ENCODE results near the gene CRACDL. TPM values are rescaled to one million over a fixed set of nuclear protein-coding genes. Genes with fewer than 3 reads are reported as not detected.

Gene CRACDL
- total and polyA plus RNA-seq, 2 donors (not counting 1 experiment from before 2014, with no cell fraction given), result 0.25 TPM; not detected in 1

GRCh38 chr2:98946855-98947254 is 10.8 kb upstream of the CRACDL start:
- TF ChIP-seq CTCF (IDR thresholded peaks at IDR 0.05), result no peak
- no peak for TF ChIP-seq EZH2 (IDR thresholded peaks at IDR 0.05; ENCODE audit: borderline replicate concordance, insufficient read depth, low read depth, low read length, poor library complexity, severe bottlenecking)
- Histone ChIP-seq H3K9me3 (ENCODE audit: control extremely low read depth in 1 of 3, control insufficient read depth in 2 of 3, insufficient read depth in 1 of 3, low read length in 2 of 3) (no peaks in the 10 kb centered on the region), H3K9ac (ENCODE audit: low read length) (no peak overlapping the region), H3K36me3 (replicated peaks in 1 of 2; ENCODE audit: control extremely low read depth in 1 of 2, control insufficient read depth in 1 of 2, extremely low read depth in 1 of 2, insufficient read depth in 2 of 2, low read length in 1 of 2) (no peaks in the 10 kb centered on the region), H4K20me1 (ENCODE audit: control insufficient read depth, insufficient read depth, low read length, poor library complexity, severe bottlenecking) (no peaks in the 10 kb centered on the region), H3K4me1 (ENCODE audit: control insufficient read depth in 2 of 2, insufficient read depth in 2 of 2, low read length in 2 of 2) (no peaks in the 10 kb centered on the region), H3K27me3 (replicated peaks in 1 of 4; ENCODE audit: control extremely low read depth in 1 of 4, control insufficient read depth in 3 of 4, insufficient read depth in 4 of 4, low read length in 3 of 4) (peaks cover 0 to 10% (median 2%) of the 10 kb centered on the region in 4 experiments), H3K4me3 (ENCODE audit: control extremely low read depth in 1 of 5, extremely low read depth in 1 of 5, insufficient read depth in 1 of 5, low read depth in 2 of 5, low read length in 4 of 5) (no peak overlapping the region), H3K4me2 (replicated peaks; ENCODE audit: low read depth, low read length, poor library complexity, severe bottlenecking) (no peak overlapping the region), H3K27ac (ENCODE audit: low read length in 2 of 2) (no peak overlapping the region), H2AFZ (ENCODE audit: insufficient read depth, low read depth, low read length, poor library complexity, severe bottlenecking) (no peak overlapping the region), H3K79me2 (ENCODE audit: control insufficient read depth, insufficient read depth, low read length) (no peaks in the 10 kb centered on the region)
- Mint-ChIP-seq H3K27me3 (peaks cover 31% of the 10 kb centered on the region), H3K27ac (no peak overlapping the region), H3K4me1 (no peaks in the 10 kb centered on the region), H3K4me3 (no peak overlapping the region), H3K9me3 (ENCODE audit: insufficient read depth) (no peaks in the 10 kb centered on the region)
- WGBS (ENCODE audit: insufficient coverage), result 92% methylated on average over 8 of the region's 9 CpGs
- POLR2A ChIA-PET, result no interaction called here
- DNase-seq (no peak), ATAC-seq (ENCODE audit: low read depth) (no peak)
- CTCF ChIA-PET, result no interaction called here
- intact Hi-C loops (cut with micrococcal nuclease), result no loop called here

- no peak overlapping the region for H2AFZ ChIP-seq (ENCODE audit: insufficient read depth, low read depth, low read length, poor library complexity, severe bottlenecking)
- H3K4me2 ChIP-seq (replicated peaks; ENCODE audit: low read depth, low read length, poor library complexity, severe bottlenecking), result no peak overlapping the region
- no peaks in the 10 kb centered on the region for H3K36me3 ChIP-seq (replicated peaks in 1 of 2; ENCODE audit: control extremely low read depth in 1 of 2, control insufficient read depth in 1 of 2, extremely low read depth in 1 of 2, insufficient read depth in 2 of 2, low read length in 1 of 2)
- H4K20me1 ChIP-seq (ENCODE audit: control insufficient read depth, insufficient read depth, low read length, poor library complexity, severe bottlenecking), result no peaks in the 10 kb centered on the region
- no peak for ATAC-seq (ENCODE audit: low read depth)
- no peak overlapping the region for H3K27ac Mint-ChIP-seq
- POLR2A ChIA-PET, result no interaction called here
- TF ChIP-seq EZH2 (IDR thresholded peaks at IDR 0.05; ENCODE audit: borderline replicate concordance, insufficient read depth, low read depth, low read length, poor library complexity, severe bottlenecking) (no peak), CTCF (IDR thresholded peaks at IDR 0.05) (no peak)
- no peak overlapping the region for H3K4me3 ChIP-seq (ENCODE audit: control extremely low read depth in 1 of 5, extremely low read depth in 1 of 5, insufficient read depth in 1 of 5, low read depth in 2 of 5, low read length in 4 of 5)
- no peak overlapping the region for H3K4me3 Mint-ChIP-seq
- no peaks in the 10 kb centered on the region for H3K4me1 ChIP-seq (ENCODE audit: control insufficient read depth in 2 of 2, insufficient read depth in 2 of 2, low read length in 2 of 2)
- H3K4me1 Mint-ChIP-seq, result no peaks in the 10 kb centered on the region
- no peaks in the 10 kb centered on the region for H3K9me3 ChIP-seq (ENCODE audit: control extremely low read depth in 1 of 3, control insufficient read depth in 2 of 3, insufficient read depth in 1 of 3, low read length in 2 of 3)
- no peak for DNase-seq
- H3K79me2 ChIP-seq (ENCODE audit: control insufficient read depth, insufficient read depth, low read length), result no peaks in the 10 kb centered on the region
- CTCF ChIA-PET, result no interaction called here
- intact Hi-C loops (cut with micrococcal nuclease), result no loop called here
- peaks cover 0 to 7% (median 2%) of the 10 kb centered on the region in 4 experiments for H3K27me3 ChIP-seq (replicated peaks in 1 of 4; ENCODE audit: control extremely low read depth in 1 of 4, control insufficient read depth in 3 of 4, insufficient read depth in 4 of 4, low read length in 3 of 4)
- no peak overlapping the region for H3K27ac ChIP-seq (ENCODE audit: low read length in 2 of 2)
- 100% methylated on average over 2 of the region's 2 CpGs for WGBS (ENCODE audit: insufficient coverage)
- H3K27me3 Mint-ChIP-seq, result peaks cover 36% of the 10 kb centered on the region
- no peak overlapping the region for H3K9ac ChIP-seq (ENCODE audit: low read length)
- H3K9me3 Mint-ChIP-seq (ENCODE audit: insufficient read depth), result no peaks in the 10 kb centered on the region
These were observed 8.8 kb upstream of the CRACDL start for GRCh38 chr2:98944775-98945174.

Measured in B cell (primary cell).